Transverse colon (tissue), 3 donors: ENCODE results near the gene HMCN2.
"Not testable (repeated sequence)": the region's sequence is repeated elsewhere in the genome, so short reads cannot be mapped to it uniquely, and the experiment has no call there.

ENCODE experiments used
- POLR2A ChIP-seq: fragments of 450-650 bp; IDR thresholded peaks from one replicate; pipeline ENCODE4 v1.6.1; 2016; ENCODE audit warnings: antibody characterized with exemption, mild to moderate bottlenecking, moderate library complexity
- POLR2AphosphoS5 ChIP-seq, 3 donors: sonication (generic); formaldehyde crosslinking; IDR thresholded peaks; one replicate each; pipeline ENCODE4 v1.6.1; 2016; ENCODE audit warnings: antibody characterized with exemption in 3 of 3

GRCh38 chr9:130401742-130402141, 136.2 kb downstream of the HMCN2 start:
- not testable (repeated sequence) for TF ChIP-seq POLR2AphosphoS5 (IDR thresholded peaks at IDR 0.05); POLR2A
